Measurements from ENCODE around the gene ATP2B2. TPM values are rescaled to one million over a fixed set of nuclear protein-coding genes. Genes with fewer than 3 reads are reported as not detected.
A peak's percentile ranks its signal among the peaks of the same experiment; 100 is the strongest.

ATP2B2 gene
- total and polyA plus RNA-seq, 9 of the 15 experiments (the other 6 are each of a cell fraction or from before 2014, with no cell fraction given): 0.06 TPM; not detected in 8

DNA sequence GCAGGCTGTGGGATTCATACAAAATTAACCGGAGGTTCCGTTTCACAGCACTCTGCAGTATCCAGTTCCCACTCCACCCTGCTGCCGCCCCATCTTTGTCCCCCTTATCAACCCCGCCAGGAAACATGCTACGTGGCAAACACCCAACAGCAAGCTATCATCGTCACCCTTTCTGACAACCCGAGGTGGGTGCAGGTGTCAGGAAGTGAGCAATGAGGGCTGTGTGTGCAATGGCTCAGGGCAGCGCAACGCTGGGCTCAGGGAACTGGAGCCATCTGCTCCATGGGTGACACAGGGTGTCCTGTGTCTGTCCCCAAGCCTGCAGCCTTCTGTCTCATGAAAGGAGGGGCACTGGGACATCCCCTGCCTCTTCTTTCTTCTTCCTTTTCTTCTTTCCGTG lies 60.9 kb downstream of the ATP2B2 start:
- DNase-seq (ENCODE audit: extremely low read depth in 1 of 4, low spot score in 3 of 4) (peak in 1 of 4 experiments; percentile 20), FAIRE-seq (no peak), ATAC-seq (no peak)
- Histone ChIP-seq H3K4me3 (no peak overlapping the region), H2AFZ (ENCODE audit: low read depth, low read length) (no peak overlapping the region), H3K4me2 (ENCODE audit: insufficient read depth, low read length) (no peak overlapping the region), H3K27ac (ENCODE audit: extremely low read depth, low read depth, low read length) (no peak overlapping the region), H4K20me1 (replicated peaks; ENCODE audit: control insufficient read depth, insufficient read depth, low read length) (peaks cover 5% of the 10 kb centered on the region; the same call in 1 of the 2 replicates), H3K9me3 (replicated peaks; ENCODE audit: control insufficient read depth, insufficient read depth, low read depth, low read length) (no peaks in the 10 kb centered on the region), H3K4me1 (replicated peaks in 1 of 2; ENCODE audit: control insufficient read depth in 2 of 2, insufficient read depth in 2 of 2, low read length in 2 of 2) (no peaks in the 10 kb centered on the region), H3K79me2 (ENCODE audit: control insufficient read depth, insufficient read depth, low read length) (no peaks in the 10 kb centered on the region), H3K9me1 (ENCODE audit: control insufficient read depth, insufficient read depth, low read length) (no peaks in the 10 kb centered on the region), H3K36me3 (ENCODE audit: control insufficient read depth, insufficient read depth, low read length) (no peaks in the 10 kb centered on the region), H3K9ac (ENCODE audit: insufficient read depth in 1 of 2, low read depth in 2 of 2, low read length in 2 of 2) (no peak overlapping the region; a peak in 1 of 4 replicates), H3K27me3 (ENCODE audit: control insufficient read depth in 2 of 2, insufficient read depth in 2 of 2, low read length in 2 of 2) (peaks cover 43 to 89% of the 10 kb centered on the region in 2 experiments)
- WGBS (ENCODE audit: insufficient coverage, low coverage, missing lambda C conversion rate): 3% methylated on average over 10 of the region's 10 CpGs
- ChIA-PET CTCF (ENCODE audit: low intra/inter-chr PET ratio) (no interaction called here), POLR2A (no interaction called here)
- intact Hi-C loops (cut with micrococcal nuclease): no loop called here
- in situ Hi-C loops (cut with MboI): no loop called here
- TF ChIP-seq ZBTB17 (CRISPR knock-in tag; IDR thresholded peaks at IDR 0.05): no peak
- 0 out of 2 replicates have a peak, but pooled peaks have one; percentile 13 for TF ChIP-seq CBFA2T2 (conservative IDR thresholded peaks at IDR 0.05)
- peak; percentile 44 for TF ChIP-seq CBFA2T3 (IDR thresholded peaks at IDR 0.05)
- 0 out of 2 replicates have a peak, but pooled peaks have one; percentile 14 for TF ChIP-seq TCF3 (CRISPR knock-in tag; IDR thresholded peaks at IDR 0.05)
- TF ChIP-seq, protein P1, sequence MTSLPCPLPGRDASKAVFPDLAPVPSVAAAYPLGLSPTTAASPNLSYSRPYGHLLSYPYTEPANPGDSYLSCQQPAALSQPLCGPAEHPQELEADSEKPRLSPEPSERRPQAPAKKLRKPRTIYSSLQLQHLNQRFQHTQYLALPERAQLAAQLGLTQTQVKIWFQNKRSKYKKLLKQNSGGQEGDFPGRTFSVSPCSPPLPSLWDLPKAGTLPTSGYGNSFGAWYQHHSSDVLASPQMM (CRISPR knock-in tag; IDR thresholded peaks at IDR 0.05): no peak
- BruUV-seq (replicated peaks): no TSS peak

DNA sequence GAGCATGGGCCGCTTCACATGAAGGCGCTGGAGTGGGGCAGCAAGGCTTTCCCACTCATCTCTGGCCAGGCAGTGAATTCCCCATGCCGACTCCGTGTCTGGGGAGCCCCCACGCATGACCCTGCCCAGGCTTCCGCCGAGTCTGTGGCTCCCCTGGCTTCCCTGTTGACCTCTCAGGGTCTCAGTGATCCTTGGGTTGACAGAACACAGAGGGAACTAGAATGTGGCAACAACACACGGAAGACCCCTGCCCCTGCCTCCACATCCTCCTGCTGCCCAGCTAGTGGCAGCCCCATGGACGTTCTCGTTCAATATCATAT lies 61.3 kb downstream of the ATP2B2 start:
- ChIA-PET CTCF (ENCODE audit: low intra/inter-chr PET ratio) (no interaction called here), POLR2A (no interaction called here)
- Histone ChIP-seq H3K27ac (ENCODE audit: extremely low read depth, low read depth, low read length) (no peak overlapping the region), H3K9me1 (ENCODE audit: control insufficient read depth, insufficient read depth, low read length) (no peaks in the 10 kb centered on the region), H4K20me1 (replicated peaks; ENCODE audit: control insufficient read depth, insufficient read depth, low read length) (peaks cover 5% of the 10 kb centered on the region), H3K9ac (ENCODE audit: insufficient read depth in 1 of 2, low read depth in 2 of 2, low read length in 2 of 2) (no peak overlapping the region), H3K9me3 (replicated peaks; ENCODE audit: control insufficient read depth, insufficient read depth, low read depth, low read length) (no peaks in the 10 kb centered on the region), H3K36me3 (ENCODE audit: control insufficient read depth, insufficient read depth, low read length) (no peaks in the 10 kb centered on the region), H3K79me2 (ENCODE audit: control insufficient read depth, insufficient read depth, low read length) (no peaks in the 10 kb centered on the region), H3K4me1 (replicated peaks in 1 of 2; ENCODE audit: control insufficient read depth in 2 of 2, insufficient read depth in 2 of 2, low read length in 2 of 2) (peaks cover 0 to under 1% of the 10 kb centered on the region in 2 experiments; a peak in 1 of 5 replicates), H3K4me3 (no peak overlapping the region), H3K4me2 (ENCODE audit: insufficient read depth, low read length) (no peak overlapping the region), H2AFZ (ENCODE audit: low read depth, low read length) (no peak overlapping the region), H3K27me3 (ENCODE audit: control insufficient read depth in 2 of 2, insufficient read depth in 2 of 2, low read length in 2 of 2) (peaks cover 43 to 87% of the 10 kb centered on the region in 2 experiments)
- no peak for FAIRE-seq
- ATAC-seq: no peak
- intact Hi-C loops (cut with micrococcal nuclease) (no loop called here), in situ Hi-C loops (cut with MboI) (no loop called here)
- no peak for DNase-seq (ENCODE audit: extremely low read depth in 1 of 4, low spot score in 3 of 4)
- WGBS (ENCODE audit: insufficient coverage, low coverage, missing lambda C conversion rate): 0% methylated on average over 10 of the region's 10 CpGs
- BruUV-seq (replicated peaks): no TSS peak
- no peak for TF ChIP-seq ETV6 (IDR thresholded peaks at IDR 0.05; ENCODE audit: borderline replicate concordance in 1 of 2, low read depth in 2 of 2, low read length in 1 of 2)
- 0 out of 2 replicates have a peak, but pooled peaks have one; percentile 29 for TF ChIP-seq ETV6 (CRISPR knock-in tag; IDR thresholded peaks at IDR 0.05; ENCODE audit: borderline replicate concordance)
- no peak for TF ChIP-seq NR2C2 (CRISPR knock-in tag; IDR thresholded peaks at IDR 0.05)
- TF ChIP-seq NR2C2 (tag; IDR thresholded peaks at IDR 0.05): no peak
- no peak for TF ChIP-seq ZNF717 (CRISPR knock-in tag; IDR thresholded peaks at IDR 0.05)
